ENCODE data around the gene NOC3L. TPM values are rescaled to one million over a fixed set of nuclear protein-coding genes. Genes with fewer than 3 reads are reported as not detected.

NOC3L gene
- 14.7 and 33.0 TPM in 2 replicates for total RNA-seq

GRCh38 chr10:94362360-94363250 lies at the start of gene NOC3L:
TSS of gene NOC3L (minus strand) at chr10:94362939. CDS start at chr10:94362838, 101 bp downstream.

GRCh38 chr10:94402204-94402842 lies 39.6 kb upstream of the NOC3L start, which contains the start of gene TBC1D12:
TSS of gene TBC1D12 (plus strand) at chr10:94402541. CDS start at chr10:94402614, 73 bp downstream.

Other genes with a start within 250 kb of the NOC3L start
- 5.3 and 6.9 TPM in 2 replicates for gene TBC1D12, start 39.6 kb upstream of the NOC3L start, total RNA-seq
- gene HELLS, start 182.8 kb upstream of the NOC3L start, total RNA-seq, result 22.6 and 27.5 TPM in 2 replicates

Data from hair follicular keratinocyte (primary cell).